Ovary (tissue), 9 donors: ENCODE data around the gene ZCWPW1. TPM values are rescaled to one million over a fixed set of nuclear protein-coding genes. Genes with fewer than 3 reads are reported as not detected.
"Not testable (repeated sequence)": the region's sequence is repeated elsewhere in the genome, so short reads cannot be mapped to it uniquely, and the experiment has no call there.

ENCODE experiments used
- DNase-seq, 5 donors: peaks; one replicate each; pipeline ENCODE4 v3.0.0-alpha.2; 2019 to 2020
- H3K27ac ChIP-seq, 2 donors: fragments of 200-600 bp; one replicate each; pipeline versions ENCODE4 v1.5.1 to v1.8.0; 2019 to 2022
- H3K27me3 ChIP-seq: fragments of 200-600 bp; one replicate; pipeline ENCODE4 v1.8.0; 2022
- H3K36me3 ChIP-seq: fragments of 200-600 bp; sonication (generic); one replicate; pipeline ENCODE4 v1.5.1; 2019
- H3K4me1 ChIP-seq: one replicate; pipeline ENCODE4 v1.8.1; 2013; ENCODE audit warnings: mild to moderate bottlenecking, moderate library complexity; ENCODE audit not compliant: insufficient read depth
- H3K4me3 ChIP-seq: fragments of 200-600 bp; sonication (generic); one replicate; pipeline ENCODE4 v1.5.1; 2017
- H3K9me3 ChIP-seq, 2 donors: fragments of 200-600 bp in 1 of 2; sonication (generic) in 1 of 2; one replicate each; pipeline versions ENCODE4 v1.5.1 to v1.8.1; 2013 to 2019; ENCODE audit warnings: mild to moderate bottlenecking in 1 of 2, moderate library complexity in 1 of 2
- EP300 ChIP-seq: sonication (generic); formaldehyde crosslinking; IDR thresholded peaks from one replicate; pipeline ENCODE4 v1.6.1; 2017; ENCODE audit warnings: antibody characterized with exemption
- POLR2A ChIP-seq: fragments of 450-650 bp; IDR thresholded peaks from one replicate; pipeline ENCODE4 v1.6.1; 2017; ENCODE audit warnings: antibody characterized with exemption, mild to moderate bottlenecking, moderate library complexity
- WGBS, 3 donors: extraction: QIAGEN DNeasy Blood & Tissue Kit in 1 of 3; methylation state at CpG; one replicate each; pipeline versions ENCODE4 v1.1.5 to v1.1.7; 2013 to 2017; 5-methylcytosine and 5-hydroxymethylcytosine counted together
- intact Hi-C, 4 donors: fragments of 100-400 bp; cut with DNase I; formaldehyde crosslinking; loops; one replicate each; pipeline versions ENCODE4 v1.11.0 to v1.15.1; 2022 to 2023
- polyA plus RNA-seq, 2 donors: library from polyadenylated mRNA; stranded (reverse); fragments of 200-250 nt in 1 of 2; fragments of 350-450 nt in 1 of 2; fragmentation: Illumina TruSeq in 1 of 2; extraction: RNeasy Lipid Tissue Mini Kit (QIAGEN cat#74804) in 1 of 2; gene quantifications; one replicate each; pipeline ENCODE4 v1.2.3, GENCODE V29; 2013 to 2014
- total RNA-seq, 7 donors: library from RNA; depleted of rRNA in 2 of 7; stranded (reverse); fragments of >200 nt in 2 of 7; fragmentation: NEBNext Ultra II Directional in 3 of 7; extraction: Animal tissue kit (Norgen Biotek cat#: 25700) in 3 of 7; gene quantifications; one replicate each; pipeline versions ENCODE4 v1.1.0 to v1.2.4, GENCODE V29; 2016 to 2023
- TF ChIP-seq, protein P1 (sequence below), 3 donors: fragments of 450-650 bp in 2 of 3; fragments of 200-600 bp in 1 of 3; IDR thresholded peaks; one replicate each; pipeline versions ENCODE4 v1.5.1 to v1.8.0; 2016 to 2022; ENCODE audit warnings: antibody characterized with exemption in 3 of 3, mild to moderate bottlenecking in 1 of 3
- donor health status: DM: no; HTN: no; CAD: no; lungs with moderate emphysema.
- donor health status: DM: no; HTN: no; CAD: no.
- donor health status: Bipolar disorder and iron deficiency.
- donor health status: DM: yes; HTN: yes; CAD: no.
- donor health status: DM: no; HTN: no; CAD: no.
- donor health status: DM: yes; HTN: yes; CAD: no.

The ZCWPW1 gene
- total and polyA plus RNA-seq, 9 donors: 2.6 to 9.3 (median 6.2) TPM

DNA sequence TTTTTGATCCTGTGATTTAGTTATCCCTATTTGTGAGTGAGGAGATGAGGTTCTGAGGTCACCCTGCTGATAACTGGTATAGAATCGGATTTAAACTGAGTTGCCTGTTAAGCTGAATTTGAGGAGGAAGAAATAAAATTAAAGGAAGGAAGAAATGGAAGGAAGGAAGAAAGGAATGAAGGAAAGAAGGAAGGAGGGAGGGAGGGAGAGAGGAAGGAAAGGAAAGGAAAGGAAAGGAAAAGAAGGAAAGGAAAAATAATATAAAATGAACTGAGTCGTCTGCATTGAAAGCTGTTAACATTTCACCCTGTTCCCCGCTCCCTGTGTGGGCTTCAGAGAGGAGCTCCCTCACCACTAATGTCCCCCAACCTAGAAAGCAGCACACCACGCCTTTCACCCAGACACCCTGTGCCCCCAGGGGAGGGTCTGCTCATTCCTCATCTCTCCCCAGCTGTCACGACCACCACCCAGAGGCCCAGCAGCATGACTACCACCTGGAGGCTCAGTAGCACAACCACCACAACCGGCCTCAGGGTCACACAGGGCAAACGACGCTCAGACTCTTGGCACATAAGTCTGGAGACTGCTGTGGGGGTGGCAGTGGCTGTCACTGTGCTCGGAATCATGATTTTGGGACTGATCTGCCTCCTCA, 38.9 kb downstream of the ZCWPW1 start:
- WGBS, 3 donors: 64 to 66% (median 66%) methylated on average over 8 to 9 of the region's 9 CpGs

DNA sequence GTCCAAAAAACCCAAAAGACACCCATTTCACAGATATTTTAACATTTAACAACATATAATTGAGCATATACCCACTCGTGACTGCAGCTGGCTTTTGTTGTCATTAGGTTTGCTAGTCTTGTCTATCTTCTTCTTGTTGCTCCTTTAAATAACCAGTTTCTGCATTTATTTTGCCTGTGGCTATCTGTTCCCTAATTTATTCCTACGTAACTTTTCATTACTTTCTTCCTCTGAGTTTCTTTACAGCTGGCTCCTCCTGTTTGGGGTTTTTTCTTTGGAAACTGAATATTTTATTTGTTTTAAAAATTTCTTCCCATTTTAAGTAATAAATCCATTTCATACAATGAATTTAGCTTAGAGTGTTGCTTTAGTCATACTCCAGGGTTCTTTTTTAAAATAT, 40.8 kb downstream of the ZCWPW1 start:
- Histone ChIP-seq H3K9me3 (no peaks in the 10 kb centered on the region), H3K4me1 (no peaks in the 10 kb centered on the region), H3K36me3 (no peaks in the 10 kb centered on the region), H3K27me3 (no peaks in the 10 kb centered on the region), H3K27ac (no peak overlapping the region), H3K4me3 (no peak overlapping the region)
- WGBS, 3 donors: 30 to 54% (median 42%) methylated on average over 2 of the region's 2 CpGs
- intact Hi-C loops: no loop called here
- DNase-seq: no peak
- TF ChIP-seq EP300 (no peak), POLR2A (no peak)
- TF ChIP-seq, protein P1, sequence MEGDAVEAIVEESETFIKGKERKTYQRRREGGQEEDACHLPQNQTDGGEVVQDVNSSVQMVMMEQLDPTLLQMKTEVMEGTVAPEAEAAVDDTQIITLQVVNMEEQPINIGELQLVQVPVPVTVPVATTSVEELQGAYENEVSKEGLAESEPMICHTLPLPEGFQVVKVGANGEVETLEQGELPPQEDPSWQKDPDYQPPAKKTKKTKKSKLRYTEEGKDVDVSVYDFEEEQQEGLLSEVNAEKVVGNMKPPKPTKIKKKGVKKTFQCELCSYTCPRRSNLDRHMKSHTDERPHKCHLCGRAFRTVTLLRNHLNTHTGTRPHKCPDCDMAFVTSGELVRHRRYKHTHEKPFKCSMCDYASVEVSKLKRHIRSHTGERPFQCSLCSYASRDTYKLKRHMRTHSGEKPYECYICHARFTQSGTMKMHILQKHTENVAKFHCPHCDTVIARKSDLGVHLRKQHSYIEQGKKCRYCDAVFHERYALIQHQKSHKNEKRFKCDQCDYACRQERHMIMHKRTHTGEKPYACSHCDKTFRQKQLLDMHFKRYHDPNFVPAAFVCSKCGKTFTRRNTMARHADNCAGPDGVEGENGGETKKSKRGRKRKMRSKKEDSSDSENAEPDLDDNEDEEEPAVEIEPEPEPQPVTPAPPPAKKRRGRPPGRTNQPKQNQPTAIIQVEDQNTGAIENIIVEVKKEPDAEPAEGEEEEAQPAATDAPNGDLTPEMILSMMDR (IDR thresholded peaks at IDR 0.05): no peak

More for the DNA sequence above, 38.9 kb downstream of the ZCWPW1 start:
- Histone ChIP-seq H3K4me3 (no peak overlapping the region), H3K27ac (no peak overlapping the region), H3K9me3 (no peaks in the 10 kb centered on the region), H3K36me3 (no peaks in the 10 kb centered on the region), H3K27me3 (no peaks in the 10 kb centered on the region), H3K4me1 (no peaks in the 10 kb centered on the region)
- intact Hi-C loops: no loop called here
- TF ChIP-seq, protein P1 (IDR thresholded peaks at IDR 0.05): no peak
- no peak for TF ChIP-seq EP300
- no peak for TF ChIP-seq POLR2A
- no peak for DNase-seq

DNA sequence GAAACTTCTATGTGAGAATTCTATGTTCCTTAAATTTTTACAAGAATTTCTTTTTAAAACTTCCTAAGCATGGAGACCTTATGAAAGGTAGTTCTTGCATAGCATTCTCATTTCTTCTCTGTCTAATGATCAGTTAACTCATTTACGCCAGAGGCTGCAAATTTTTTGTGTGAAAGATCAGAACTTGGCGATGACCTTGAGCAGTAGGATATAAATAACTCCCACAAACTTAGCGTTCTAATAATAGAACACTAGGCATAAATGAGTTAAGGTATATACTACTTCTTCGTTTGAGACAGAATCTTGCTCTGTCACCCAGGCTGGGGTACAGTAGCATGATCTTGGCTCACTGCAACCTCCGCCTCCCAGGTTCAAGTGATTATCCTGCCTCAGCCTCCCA, 41.6 kb downstream of the ZCWPW1 start:
- Histone ChIP-seq H3K9me3 (no peaks in the 10 kb centered on the region), H3K27ac (no peak overlapping the region), H3K27me3 (no peaks in the 10 kb centered on the region), H3K36me3 (no peaks in the 10 kb centered on the region), H3K4me3 (no peak overlapping the region), H3K4me1 (no peaks in the 10 kb centered on the region)
- DNase-seq: no peak
- 24 to 26% (median 24%) methylated on average over 5 of the region's 5 CpGs for WGBS, 3 donors
- intact Hi-C loops: no loop called here
- no peak for TF ChIP-seq POLR2A

DNA sequence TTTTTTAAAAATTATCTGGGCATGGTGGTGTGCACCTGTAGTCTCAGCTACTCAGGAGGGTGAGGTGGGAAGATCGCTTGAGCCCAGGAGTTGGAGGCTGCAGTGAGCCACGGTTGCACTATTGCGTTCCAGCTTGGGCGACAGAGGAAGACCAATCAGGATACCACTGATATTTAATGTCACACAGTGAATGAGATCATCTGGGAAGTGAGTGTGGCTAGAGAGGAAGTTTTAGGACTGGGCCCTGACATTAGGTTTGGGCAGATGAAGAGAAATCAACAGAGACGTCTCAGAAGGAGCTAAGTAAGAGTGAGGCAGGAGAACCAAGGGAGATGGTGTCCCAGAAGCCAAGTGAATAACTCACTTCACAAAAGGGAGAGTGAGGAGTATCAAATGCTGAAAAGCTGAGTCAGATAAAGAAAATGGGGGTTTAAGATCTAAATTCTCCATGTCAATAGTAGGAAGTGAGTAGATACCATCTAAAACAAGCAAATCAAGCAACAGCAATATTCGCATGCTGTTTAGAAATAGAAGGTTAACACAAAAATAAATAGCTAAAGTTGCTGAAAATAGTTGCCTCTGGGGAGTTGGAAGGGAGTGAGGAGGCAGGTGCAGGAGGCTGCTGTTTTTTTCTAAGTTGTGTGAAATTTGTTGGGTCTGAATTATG, 43.7 kb downstream of the ZCWPW1 start:
- TF ChIP-seq POLR2A (no peak), EP300 (no peak)
- TF ChIP-seq, protein P1 (IDR thresholded peaks at IDR 0.05): no peak

DNA sequence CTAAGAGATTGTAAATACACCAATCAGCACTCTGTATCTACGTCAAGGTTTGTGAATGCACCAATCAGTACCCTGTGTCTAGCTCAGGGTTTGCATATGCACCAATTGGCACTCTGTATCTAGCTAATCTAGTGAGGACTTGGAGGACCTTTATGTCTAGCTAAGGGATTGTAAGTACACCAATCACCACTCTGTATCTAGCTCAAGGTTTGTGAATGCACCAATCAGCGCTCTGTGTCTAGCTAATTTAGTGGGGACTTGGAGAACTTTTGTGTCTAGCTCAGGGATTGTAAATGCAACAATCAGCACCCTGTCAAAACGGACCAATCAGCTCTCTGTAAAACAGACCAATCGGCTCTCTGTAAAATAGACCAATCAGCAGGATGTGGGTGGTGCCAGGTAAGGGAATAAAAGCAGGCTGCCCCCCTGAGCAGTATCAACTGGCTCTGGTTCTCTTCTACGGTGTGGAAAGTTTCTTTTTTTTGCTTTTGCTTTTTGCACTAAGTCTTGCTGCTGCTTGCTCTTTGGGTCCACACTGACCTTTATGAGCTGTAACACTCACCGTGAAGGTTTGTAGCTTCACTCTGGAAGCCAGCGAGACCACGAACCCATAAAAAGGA, 46.2 kb downstream of the ZCWPW1 start:
- H3K9me3 ChIP-seq, H3K4me1 ChIP-seq, H3K27ac ChIP-seq, H3K4me3 ChIP-seq, H3K36me3 ChIP-seq, H3K27me3 ChIP-seq, intact Hi-C loops, DNase-seq: not testable (repeated sequence)
- WGBS, 3 donors: 80 to 84% (median 83%) methylated on average over 8 of the region's 8 CpGs

More for the DNA sequence above, 43.7 kb downstream of the ZCWPW1 start:
- H3K9me3 ChIP-seq: no peaks in the 10 kb centered on the region
- no peaks in the 10 kb centered on the region for H3K27me3 ChIP-seq
- intact Hi-C loops: no loop called here
- DNase-seq: no peak
- 80 to 82% (median 80%) methylated on average over 6 of the region's 6 CpGs for WGBS, 3 donors
- no peak overlapping the region for H3K27ac ChIP-seq
- H3K36me3 ChIP-seq: no peaks in the 10 kb centered on the region
- H3K4me3 ChIP-seq: no peak overlapping the region
- no peaks in the 10 kb centered on the region for H3K4me1 ChIP-seq

DNA sequence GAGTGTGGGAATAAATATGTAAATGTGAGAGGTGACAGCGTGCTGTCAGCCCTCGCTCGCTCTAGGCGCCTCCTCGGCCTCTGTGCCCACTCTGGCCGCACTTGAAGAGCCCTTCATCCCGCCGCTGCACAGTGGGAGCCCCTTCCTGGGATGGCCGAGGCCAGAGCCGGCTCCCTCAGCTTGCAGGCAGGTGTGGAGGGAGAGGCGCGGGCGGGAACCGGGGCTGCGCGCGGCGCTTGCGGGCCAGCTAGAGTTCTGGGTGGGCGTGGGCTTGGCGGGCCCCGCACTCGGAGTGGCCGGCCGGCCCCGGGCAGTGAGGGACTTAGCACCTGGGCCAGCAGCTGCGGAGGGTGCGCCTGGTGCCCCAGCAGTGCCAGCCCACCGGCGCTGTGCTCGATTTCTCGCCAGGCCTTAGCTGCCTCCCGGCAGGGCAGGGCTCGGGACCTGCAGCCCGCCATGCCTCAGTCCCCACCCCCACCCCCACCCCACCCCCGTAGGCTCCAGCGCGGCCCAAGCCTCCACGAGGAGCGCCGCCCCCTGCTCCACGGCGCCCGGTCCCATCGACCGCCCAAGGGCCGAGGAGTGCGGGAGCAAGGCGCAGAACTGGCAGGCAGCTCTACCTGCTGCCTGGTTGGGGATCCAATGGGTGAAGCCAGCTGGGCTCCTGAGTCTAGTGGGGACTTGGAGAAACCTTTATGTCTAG, 46.8 kb downstream of the ZCWPW1 start:
- intact Hi-C loops, H3K27ac ChIP-seq, H3K9me3 ChIP-seq, H3K4me1 ChIP-seq, DNase-seq, H3K36me3 ChIP-seq, H3K4me3 ChIP-seq, H3K27me3 ChIP-seq: not testable (repeated sequence)
- 78 to 83% (median 79%) methylated on average over 32 to 49 of the region's 49 CpGs for WGBS, 3 donors
